Activated CD4-positive, alpha-beta T cell treated with anti-CD3 and anti-CD28 coated beads for 1 hour (primary cell): ENCODE results near the gene CD14.
"Not testable (repeated sequence)": the region's sequence is repeated elsewhere in the genome, so short reads cannot be mapped to it uniquely, and the experiment has no call there.

Experiments used
- DNase-seq: peaks from one replicate; pipeline ENCODE4 v3.0.0-alpha.2; 2020

Gene CD14

GRCh38 chr5:140593070-140593469 lies 39.9 kb downstream of the CD14 start:
- not testable (repeated sequence) for DNase-seq

DNA sequence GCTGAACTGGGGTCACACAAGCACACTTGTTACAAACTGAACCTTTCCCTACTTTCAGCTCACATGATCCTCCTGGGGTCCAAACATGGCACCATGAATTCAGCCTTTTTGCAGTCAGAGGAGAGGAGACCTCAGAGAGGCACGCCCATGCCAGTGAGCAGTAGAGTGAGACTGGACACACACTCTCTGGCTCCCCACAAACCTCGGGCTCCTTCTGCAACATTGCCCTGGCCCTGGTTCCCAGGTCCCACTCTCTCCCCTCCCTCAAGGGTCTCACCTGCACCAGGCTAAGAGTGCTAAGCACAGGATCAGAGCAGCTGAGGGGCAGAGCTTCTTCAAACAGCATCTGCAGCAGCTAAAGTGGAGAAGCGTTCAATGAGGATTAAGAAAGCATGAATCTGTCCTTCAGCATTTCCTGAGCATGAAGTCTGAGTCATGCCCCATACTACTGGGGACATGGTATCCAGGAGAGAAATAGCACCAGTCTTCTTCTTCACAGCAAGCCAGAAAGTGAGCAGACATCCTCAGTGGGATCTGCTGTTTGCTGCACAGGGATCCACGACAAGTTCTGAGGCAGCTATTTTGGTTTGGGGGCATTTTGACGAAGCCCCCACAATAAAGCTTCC lies 41.1 kb downstream of the CD14 start:
- no peak for DNase-seq

GRCh38 chr5:140590861-140591260 lies 42.1 kb downstream of the CD14 start:
- DNase-seq = no peak

DNA sequence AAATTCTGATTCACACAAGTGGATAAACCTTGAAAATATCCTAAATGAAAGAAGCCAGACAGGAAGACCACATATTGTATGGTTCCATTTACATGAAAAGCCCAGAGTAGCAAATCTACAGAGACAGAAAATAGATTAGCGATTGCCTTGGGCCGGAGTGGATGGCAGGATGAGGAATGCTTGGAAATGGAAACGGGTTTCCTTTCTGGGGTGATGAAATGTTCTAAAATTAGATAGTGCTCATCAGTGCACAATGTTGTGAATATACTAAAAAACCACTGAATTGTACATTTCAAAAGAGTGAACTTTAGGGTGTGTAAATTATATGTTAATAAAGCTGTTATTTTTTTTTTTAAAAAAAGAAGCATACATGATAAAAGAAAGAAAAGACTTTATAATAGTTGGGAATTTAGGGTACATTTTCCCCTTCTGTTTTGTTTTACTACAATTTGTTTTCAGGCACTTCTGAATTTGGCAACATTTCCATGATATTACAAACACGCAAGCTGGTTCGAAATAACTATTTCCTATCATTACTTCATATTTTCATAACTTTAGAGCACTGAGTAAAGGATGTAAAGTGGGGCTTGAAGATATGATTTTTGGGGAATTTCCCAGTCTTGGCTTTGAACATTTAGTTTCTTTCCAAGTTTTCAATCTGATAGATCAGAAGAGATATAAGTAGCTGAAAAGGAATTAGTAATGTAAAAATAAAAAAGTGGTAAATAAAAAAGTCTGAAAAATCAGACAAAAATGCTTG lies 44.5 kb downstream of the CD14 start:
- no peak for DNase-seq

DNA sequence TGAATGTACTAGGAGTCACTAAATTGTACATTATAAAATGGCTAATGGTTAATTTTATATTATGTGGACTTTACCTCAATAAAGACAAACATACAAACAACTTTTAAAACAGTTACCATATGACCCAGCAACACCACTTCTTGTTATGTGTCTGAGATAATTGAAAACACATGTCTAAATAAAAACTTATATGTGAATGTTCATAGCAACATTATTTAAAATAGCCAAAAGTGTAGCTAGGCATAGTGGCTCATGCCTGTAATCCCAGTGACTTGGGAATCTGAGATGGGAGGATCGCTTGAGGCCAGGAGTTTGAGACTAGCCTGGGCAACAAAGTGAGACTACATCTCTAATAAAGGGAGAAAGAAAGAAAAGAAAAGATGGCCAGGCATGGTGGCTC lies 45.5 kb downstream of the CD14 start:
- no peak for DNase-seq
